Esophagus muscularis mucosa (tissue), 4 donors: Measurements from ENCODE around the gene CLN3.
"Not testable (repeated sequence)": the region's sequence is repeated elsewhere in the genome, so short reads cannot be mapped to it uniquely, and the experiment has no call there.

Source experiments
- EP300 ChIP-seq: sonication (generic); formaldehyde crosslinking; IDR thresholded peaks from one replicate; pipeline ENCODE4 v1.6.1; 2017; ENCODE audit warnings: antibody characterized with exemption
- POLR2A ChIP-seq: fragments of 450-650 bp; IDR thresholded peaks from one replicate; pipeline ENCODE4 v1.6.1; 2017; ENCODE audit warnings: antibody characterized with exemption, moderate library complexity, mild to moderate bottlenecking, low read depth
- POLR2AphosphoS5 ChIP-seq, 2 donors: sonication (generic); formaldehyde crosslinking; IDR thresholded peaks; one replicate each; pipeline ENCODE4 v1.6.1; 2017; ENCODE audit warnings: antibody characterized with exemption in 2 of 2
- TF ChIP-seq, protein P1 (sequence below), 3 experiments: fragments of 200-600 bp in 2 of 3; fragments of 450-650 bp in 1 of 3; sonication (generic) in 2 of 3; IDR thresholded peaks; one replicate each; pipeline ENCODE4 v1.5.1; 2017 to 2019; ENCODE audit warnings: antibody characterized with exemption in 3 of 3, mild to moderate bottlenecking in 2 of 3, moderate library complexity in 1 of 3

DNA sequence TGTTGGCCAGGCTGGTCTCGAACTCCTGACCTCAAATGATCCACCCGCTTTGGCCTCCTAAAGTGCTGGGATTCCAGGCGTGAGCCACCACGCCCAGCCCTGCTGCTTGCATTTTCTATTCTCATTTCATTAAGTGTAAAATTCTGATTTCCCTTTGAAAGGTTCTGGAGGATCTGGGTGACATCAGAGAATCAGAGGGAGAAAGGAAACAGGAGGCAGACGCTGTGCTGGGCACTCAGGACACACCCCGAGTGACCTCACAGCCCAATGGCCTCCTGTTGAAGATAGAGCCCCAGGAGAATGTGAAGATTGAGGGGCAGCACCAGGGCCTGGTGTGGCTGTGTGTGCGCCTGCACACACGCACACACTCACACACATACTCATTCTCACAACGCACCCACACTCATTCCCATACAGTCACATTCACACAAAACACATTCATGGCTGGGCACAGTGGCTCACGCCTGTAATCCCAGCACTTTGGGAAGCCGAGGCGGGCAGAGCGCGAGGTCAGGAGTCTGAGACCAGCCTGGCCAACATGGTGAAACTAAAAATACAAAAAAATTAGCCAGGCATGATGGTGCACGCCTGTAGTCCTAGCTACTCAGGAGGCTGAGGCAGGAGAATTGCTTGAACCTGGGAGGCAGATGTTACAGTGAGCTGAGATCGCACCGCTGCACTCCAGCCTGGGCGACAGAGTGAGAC, 8.8 kb upstream of the CLN3 start:
- not testable (repeated sequence) for TF ChIP-seq POLR2A; EP300; POLR2AphosphoS5 (IDR thresholded peaks at IDR 0.05)
- TF ChIP-seq, protein P1, sequence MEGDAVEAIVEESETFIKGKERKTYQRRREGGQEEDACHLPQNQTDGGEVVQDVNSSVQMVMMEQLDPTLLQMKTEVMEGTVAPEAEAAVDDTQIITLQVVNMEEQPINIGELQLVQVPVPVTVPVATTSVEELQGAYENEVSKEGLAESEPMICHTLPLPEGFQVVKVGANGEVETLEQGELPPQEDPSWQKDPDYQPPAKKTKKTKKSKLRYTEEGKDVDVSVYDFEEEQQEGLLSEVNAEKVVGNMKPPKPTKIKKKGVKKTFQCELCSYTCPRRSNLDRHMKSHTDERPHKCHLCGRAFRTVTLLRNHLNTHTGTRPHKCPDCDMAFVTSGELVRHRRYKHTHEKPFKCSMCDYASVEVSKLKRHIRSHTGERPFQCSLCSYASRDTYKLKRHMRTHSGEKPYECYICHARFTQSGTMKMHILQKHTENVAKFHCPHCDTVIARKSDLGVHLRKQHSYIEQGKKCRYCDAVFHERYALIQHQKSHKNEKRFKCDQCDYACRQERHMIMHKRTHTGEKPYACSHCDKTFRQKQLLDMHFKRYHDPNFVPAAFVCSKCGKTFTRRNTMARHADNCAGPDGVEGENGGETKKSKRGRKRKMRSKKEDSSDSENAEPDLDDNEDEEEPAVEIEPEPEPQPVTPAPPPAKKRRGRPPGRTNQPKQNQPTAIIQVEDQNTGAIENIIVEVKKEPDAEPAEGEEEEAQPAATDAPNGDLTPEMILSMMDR (IDR thresholded peaks at IDR 0.05), result not testable (repeated sequence)
